RWPE2 (cell line): ENCODE measurements around the gene PMS1.
"Not testable (repeated sequence)": the region's sequence is repeated elsewhere in the genome, so short reads cannot be mapped to it uniquely, and the experiment has no call there.

Experiments
- ATAC-seq: fragments of 200-7000 bp; cut with Tn5 transposase; 3 replicates; pipeline ENCODE4 v1.9.1; 2021; ENCODE audit warnings: low read depth
- DNase-seq: peaks from one replicate; pipeline ENCODE4 v3.0.0-alpha.2; 2020; ENCODE audit warnings: low spot score
- H3K27ac ChIP-seq: fragments of 450-650 bp; 2 replicates; pipeline ENCODE4 v1.5.1; 2017; ENCODE audit warnings: mild to moderate bottlenecking; ENCODE audit not compliant: poor library complexity, severe bottlenecking
- H3K27me3 ChIP-seq: fragments of 250-450 bp; sonication (Bioruptor Pico); 2 replicates; pipeline ENCODE4 v1.5.1; 2021; ENCODE audit warnings: mild to moderate bottlenecking, moderate library complexity; ENCODE audit not compliant: insufficient read depth, poor library complexity, severe bottlenecking
- H3K36me3 ChIP-seq: fragments of 250-450 bp; sonication (Bioruptor Pico); 2 replicates; pipeline ENCODE4 v1.5.1; 2020; ENCODE audit warnings: low read depth, mild to moderate bottlenecking, moderate library complexity
- H3K4me1 ChIP-seq: fragments of 250-450 bp; sonication (Bioruptor Pico); 2 replicates; pipeline ENCODE4 v1.5.1; 2021; ENCODE audit warnings: mild to moderate bottlenecking, moderate library complexity; ENCODE audit not compliant: insufficient read depth, poor library complexity, severe bottlenecking
- H3K4me3 ChIP-seq: fragments of 250-450 bp; sonication (Bioruptor Pico); 2 replicates; pipeline ENCODE4 v1.5.1; 2021; ENCODE audit warnings: mild to moderate bottlenecking, moderate library complexity; ENCODE audit not compliant: severe bottlenecking
- H3K9me3 ChIP-seq: fragments of 250-450 bp; sonication (Bioruptor Pico); 2 replicates; pipeline ENCODE4 v1.5.1; 2021; ENCODE audit warnings: mild to moderate bottlenecking, moderate library complexity; ENCODE audit not compliant: severe bottlenecking
- TF ChIP-seq, protein P1 (sequence below): fragments of 450-650 bp; IDR thresholded peaks from one replicate; pipeline ENCODE4 v1.5.1; 2017; ENCODE audit warnings: mild to moderate bottlenecking, moderate library complexity; ENCODE audit not compliant: poor library complexity, severe bottlenecking

Gene PMS1

GRCh38 chr2:189826039-189826438 lies 41.8 kb downstream of the PMS1 start:
- H3K36me3 ChIP-seq, result peaks cover 48% of the 10 kb centered on the region
- ATAC-seq, result no peak

GRCh38 chr2:189829102-189829833 lies 45.0 kb downstream of the PMS1 start:
- TF ChIP-seq, protein P1, sequence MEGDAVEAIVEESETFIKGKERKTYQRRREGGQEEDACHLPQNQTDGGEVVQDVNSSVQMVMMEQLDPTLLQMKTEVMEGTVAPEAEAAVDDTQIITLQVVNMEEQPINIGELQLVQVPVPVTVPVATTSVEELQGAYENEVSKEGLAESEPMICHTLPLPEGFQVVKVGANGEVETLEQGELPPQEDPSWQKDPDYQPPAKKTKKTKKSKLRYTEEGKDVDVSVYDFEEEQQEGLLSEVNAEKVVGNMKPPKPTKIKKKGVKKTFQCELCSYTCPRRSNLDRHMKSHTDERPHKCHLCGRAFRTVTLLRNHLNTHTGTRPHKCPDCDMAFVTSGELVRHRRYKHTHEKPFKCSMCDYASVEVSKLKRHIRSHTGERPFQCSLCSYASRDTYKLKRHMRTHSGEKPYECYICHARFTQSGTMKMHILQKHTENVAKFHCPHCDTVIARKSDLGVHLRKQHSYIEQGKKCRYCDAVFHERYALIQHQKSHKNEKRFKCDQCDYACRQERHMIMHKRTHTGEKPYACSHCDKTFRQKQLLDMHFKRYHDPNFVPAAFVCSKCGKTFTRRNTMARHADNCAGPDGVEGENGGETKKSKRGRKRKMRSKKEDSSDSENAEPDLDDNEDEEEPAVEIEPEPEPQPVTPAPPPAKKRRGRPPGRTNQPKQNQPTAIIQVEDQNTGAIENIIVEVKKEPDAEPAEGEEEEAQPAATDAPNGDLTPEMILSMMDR, result no peak
- DNase-seq (no peak), ATAC-seq (no peak)
- Histone ChIP-seq H3K4me3 (no peak overlapping the region), H3K36me3 (peaks cover 31% of the 10 kb centered on the region), H3K9me3 (no peaks in the 10 kb centered on the region), H3K27me3 (no peaks in the 10 kb centered on the region), H3K4me1 (no peaks in the 10 kb centered on the region), H3K27ac (no peak overlapping the region)

More at GRCh38 chr2:189826039-189826438, 41.8 kb downstream of the PMS1 start:
- no peak overlapping the region for H3K27ac ChIP-seq
- no peak overlapping the region for H3K4me3 ChIP-seq
- H3K9me3 ChIP-seq, result no peaks in the 10 kb centered on the region
- DNase-seq, result no peak
- H3K4me1 ChIP-seq, result no peaks in the 10 kb centered on the region
- TF ChIP-seq, protein P1, result no peak
- H3K27me3 ChIP-seq, result no peaks in the 10 kb centered on the region

DNA sequence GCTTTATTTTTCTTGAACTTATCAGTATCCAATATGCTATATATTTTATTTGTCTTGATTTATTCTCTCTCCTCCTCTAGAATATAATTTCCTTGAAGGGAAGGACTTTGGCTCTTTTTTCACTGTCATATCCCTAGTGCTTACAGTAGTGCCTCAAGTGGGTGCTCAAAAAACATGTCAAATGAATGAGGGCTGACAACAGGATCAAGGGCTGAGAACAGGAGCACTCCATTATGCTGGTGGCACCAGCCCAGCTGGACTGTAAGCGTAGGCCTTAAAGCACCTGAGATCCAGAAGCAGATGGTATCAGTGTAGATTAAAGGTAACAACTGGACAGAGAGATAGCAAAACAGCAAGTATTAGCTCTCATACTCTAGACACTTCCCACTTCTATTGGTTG lies 46.3 kb downstream of the PMS1 start:
- no peak overlapping the region for H3K4me3 ChIP-seq
- H3K4me1 ChIP-seq, result no peaks in the 10 kb centered on the region
- H3K36me3 ChIP-seq, result peaks cover 19% of the 10 kb centered on the region
- no peak overlapping the region for H3K27ac ChIP-seq
- H3K9me3 ChIP-seq, result no peaks in the 10 kb centered on the region
- DNase-seq, result no peak
- no peaks in the 10 kb centered on the region for H3K27me3 ChIP-seq
- ATAC-seq, result no peak
- TF ChIP-seq, protein P1, result no peak

DNA sequence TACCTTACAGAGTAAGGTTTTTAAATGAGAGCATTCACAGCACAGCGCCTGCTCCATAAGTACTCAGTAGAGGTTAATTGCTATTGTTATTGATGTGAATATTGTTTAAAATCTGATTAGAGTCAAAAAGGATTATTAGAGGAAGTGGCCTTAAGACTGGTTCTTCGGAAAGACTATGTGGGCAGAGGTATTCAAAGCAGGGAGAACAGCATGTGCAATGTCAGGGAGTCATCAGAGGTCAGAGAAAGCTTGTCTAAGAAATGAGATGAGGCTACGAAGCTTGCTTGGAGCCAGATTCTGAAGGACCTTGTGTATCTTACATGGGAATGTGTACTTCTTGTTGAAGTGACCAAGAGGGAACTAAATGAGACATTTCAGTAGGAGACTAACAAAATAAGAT lies 49.8 kb downstream of the PMS1 start:
- Histone ChIP-seq H3K9me3 (no peaks in the 10 kb centered on the region), H3K36me3 (peaks cover 16% of the 10 kb centered on the region), H3K27me3 (no peaks in the 10 kb centered on the region), H3K4me3 (no peak overlapping the region), H3K4me1 (peaks cover 11% of the 10 kb centered on the region), H3K27ac (no peak overlapping the region)
- TF ChIP-seq, protein P1, result no peak
- no peak for ATAC-seq
- no peak for DNase-seq

- Histone ChIP-seq H3K4me1 (peaks cover 11% of the 10 kb centered on the region), H3K36me3 (peaks cover 17% of the 10 kb centered on the region)
- DNase-seq, H3K4me3 ChIP-seq, ATAC-seq, H3K27ac ChIP-seq, H3K27me3 ChIP-seq, H3K9me3 ChIP-seq: not testable (repeated sequence)
These were observed 50.4 kb downstream of the PMS1 start for GRCh38 chr2:189834642-189835041.
